NCI-H128 (cell line): ENCODE data around the gene DDX3X.
A peak's percentile ranks its signal among the peaks of the same experiment; 100 is the strongest.
"Not testable (repeated sequence)": the region's sequence is repeated elsewhere in the genome, so short reads cannot be mapped to it uniquely, and the experiment has no call there.

Source experiments
- DNase-seq: peaks from one replicate; lab custom pipeline; 2025; ENCODE audit not compliant: unreplicated experiment; lab: John Stamatoyannopoulos, UW

The DDX3X gene

DNA sequence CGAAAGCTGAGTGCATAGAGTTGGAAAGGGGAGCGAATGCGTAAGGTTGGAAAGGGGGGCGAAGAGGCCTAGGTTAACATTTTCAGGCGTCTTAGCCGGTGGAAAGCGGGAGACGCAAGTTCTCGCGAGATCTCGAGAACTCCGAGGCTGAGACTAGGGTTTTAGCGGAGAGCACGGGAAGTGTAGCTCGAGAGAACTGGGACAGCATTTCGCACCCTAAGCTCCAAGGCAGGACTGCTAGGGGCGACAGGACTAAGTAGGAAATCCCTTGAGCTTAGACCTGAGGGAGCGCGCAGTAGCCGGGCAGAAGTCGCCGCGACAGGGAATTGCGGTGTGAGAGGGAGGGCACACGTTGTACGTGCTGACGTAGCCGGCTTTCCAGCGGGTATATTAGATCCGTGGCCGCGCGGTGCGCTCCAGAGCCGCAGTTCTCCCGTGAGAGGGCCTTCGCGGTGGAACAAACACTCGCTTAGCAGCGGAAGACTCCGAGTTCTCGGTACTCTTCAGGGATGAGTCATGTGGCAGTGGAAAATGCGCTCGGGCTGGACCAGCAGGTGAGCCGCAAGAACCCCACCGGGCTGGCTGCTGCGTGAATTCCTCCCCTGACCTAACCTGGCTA is at the start of gene DDX3X:
Gene DDX3X, plus strand, starts transcription at position 419 of the 619 bp plus-strand sequence. Its CDS starts 91 bp downstream, at position 510.
- peak; percentile 78 for DNase-seq

DNA sequence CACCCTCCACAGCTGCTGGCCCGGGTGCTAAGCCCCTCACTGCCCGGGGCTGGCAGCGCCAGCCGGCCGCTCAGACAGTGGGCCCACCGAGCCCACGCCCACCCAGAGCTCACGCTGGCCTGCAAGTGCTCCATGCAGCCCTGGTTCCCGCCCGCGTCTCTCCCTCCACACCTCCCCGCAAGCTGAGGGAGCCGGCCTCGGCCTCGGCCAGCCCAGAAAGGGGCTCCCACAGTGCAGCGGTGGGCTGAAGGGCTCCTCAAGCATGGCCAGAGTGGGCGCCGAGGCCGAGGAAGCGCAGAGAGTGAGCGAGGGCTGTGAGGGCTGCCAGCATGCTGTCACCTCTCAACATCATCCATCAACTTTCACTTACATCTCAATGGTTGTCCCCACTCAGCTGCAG is 48.0 kb upstream of the DDX3X start:
- not testable (repeated sequence) for DNase-seq

DNA sequence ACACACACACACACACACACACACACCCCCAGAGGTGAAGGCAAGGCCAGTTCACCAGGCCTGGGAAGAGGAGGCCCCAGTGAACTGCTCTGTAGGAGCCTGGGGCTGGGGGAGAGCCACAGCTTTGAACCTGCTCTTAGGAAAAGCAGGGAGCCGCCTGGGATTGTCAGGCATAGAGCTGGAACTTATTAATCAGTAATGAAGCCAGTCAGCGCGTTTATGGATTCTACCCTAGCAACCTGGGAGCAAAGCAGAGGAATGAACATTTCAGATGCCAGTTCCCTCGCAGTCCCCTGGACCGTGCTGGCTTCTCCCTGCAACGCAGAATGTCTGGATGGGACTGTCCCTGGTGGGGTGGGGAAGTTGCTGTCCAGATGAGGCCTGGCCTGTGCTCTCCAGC is 45.3 kb upstream of the DDX3X start:
- DNase-seq = no peak

DNA sequence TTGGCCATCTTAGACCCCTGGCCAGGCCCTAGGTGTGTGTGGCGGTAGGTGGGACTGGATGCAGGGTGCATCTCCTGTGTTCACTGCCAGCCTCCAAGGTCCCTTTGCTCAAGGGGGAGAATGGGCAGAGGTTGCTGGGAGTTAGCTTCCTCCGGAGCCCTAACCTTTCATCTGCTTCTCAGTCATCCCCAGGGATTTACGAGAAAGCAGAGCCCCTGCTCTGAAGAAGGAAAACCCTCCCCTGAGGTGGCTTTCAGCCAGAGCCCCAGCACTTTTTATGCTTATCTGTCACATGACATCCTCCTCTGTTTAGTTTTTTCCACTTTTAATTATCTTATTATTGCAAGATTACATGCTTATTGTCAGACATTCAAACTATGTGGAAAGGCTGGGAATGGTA is 44.9 kb upstream of the DDX3X start:
- no peak for DNase-seq

DNA sequence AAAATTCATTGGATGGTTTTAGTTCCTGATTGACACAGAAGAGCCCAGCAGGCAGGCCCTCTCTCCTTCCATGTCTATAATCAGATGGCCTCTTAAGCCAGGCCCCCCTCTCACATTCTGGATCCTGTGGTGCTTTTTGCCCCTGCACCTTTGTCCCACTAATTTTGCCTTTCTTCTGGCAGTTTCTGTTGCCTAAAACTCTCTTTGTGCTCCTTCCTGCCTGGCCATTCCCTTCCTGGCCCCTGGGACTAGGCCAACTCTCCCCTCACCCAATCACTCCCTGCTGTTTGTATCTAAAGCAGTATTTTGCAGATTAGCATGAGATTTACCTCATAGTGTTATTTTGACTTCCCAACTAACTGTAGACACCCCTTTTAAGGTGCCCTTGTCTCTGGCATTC is 42.7 kb upstream of the DDX3X start:
- DNase-seq = no peak

DNA sequence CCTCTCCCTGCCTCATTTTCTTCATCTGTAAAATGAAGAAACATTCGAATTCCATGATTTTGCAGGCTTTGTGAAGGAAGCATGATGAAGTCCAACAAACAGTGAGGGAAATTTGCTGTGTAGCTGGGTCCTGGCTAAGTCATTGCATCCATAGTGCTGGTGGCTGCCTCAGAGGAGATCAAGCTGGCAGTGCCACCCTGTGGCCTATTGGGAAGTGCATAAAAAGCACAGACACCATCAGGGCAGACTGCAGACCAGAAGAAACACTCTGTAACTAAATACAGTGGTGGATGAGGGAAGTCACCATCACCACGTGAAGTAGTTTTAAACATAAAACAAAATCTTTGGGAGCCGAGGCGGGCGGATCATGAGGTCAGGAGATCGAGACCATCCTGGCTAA is 40.7 kb upstream of the DDX3X start:
- no peak for DNase-seq

DNA sequence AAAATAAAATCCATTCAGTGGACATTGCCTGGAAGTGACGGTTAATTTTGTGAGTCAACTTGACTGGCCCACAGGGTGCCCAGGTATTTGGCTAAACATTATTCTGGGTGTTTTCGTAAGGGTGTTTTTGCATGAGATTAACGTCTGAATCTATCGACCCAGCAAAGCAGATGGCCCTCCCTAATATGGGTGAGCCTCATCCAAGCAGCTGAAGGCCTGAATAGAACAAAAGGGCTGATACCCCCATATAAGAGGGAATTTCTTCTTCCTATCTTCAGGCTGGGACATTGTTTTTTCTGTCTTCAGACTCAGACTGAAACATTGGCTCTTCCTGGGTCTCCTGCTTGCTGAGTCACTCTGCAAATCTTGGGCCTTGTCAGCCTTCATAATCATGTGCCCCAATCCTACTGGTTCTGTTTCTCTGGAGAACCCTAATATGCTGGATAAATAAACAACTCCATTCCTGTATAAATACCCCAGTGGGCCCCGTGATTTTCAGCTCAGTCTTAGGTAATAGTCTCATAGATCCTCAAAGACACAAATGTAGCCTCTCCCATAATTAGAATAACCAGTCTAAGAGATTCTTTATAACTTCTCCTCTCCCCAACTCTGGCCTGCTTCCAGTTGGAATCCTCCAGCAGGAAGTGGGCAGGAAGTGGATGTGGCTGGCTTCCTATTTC is 33.1 kb upstream of the DDX3X start:
- DNase-seq = no peak

DNA sequence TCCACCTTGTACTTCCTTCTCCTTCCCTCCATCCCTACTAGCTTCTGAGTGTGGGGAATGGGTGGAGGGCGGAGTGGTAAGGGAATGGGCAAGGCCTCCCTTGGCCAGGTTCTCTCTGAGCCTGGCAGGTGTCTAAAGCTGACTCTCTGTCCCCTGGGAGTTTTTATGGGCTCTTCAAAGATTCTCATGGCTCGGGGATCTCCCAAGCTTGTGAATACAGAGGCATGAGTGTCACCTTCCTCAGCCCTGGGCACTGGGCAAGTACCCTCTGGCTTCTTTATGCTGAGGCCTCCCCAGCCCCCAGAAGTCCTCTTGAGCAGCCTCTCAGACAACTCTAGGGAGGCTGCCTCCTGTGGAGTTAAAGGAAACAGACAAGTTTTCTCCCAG is 32.5 kb upstream of the DDX3X start:
- no peak for DNase-seq

DNA sequence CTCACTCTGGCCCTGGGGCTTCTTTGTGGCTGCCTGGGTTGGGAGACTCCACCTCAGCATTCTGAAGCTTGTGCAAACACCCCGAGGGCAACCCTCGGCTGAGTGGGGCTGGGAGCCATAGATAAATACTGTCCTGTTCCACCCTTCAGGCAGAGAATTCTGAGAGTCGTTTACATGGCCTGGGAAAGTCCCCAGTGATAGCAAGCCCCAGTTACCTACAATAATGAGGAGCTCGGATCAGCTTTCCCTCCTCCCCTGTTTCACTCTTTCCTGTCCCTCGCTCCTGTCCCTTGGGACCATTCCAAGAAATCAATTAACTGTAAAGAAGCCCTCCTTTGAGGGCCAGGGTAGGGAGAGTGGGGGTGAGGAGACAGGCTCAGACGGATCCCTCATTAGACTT is 31.6 kb upstream of the DDX3X start:
- no peak for DNase-seq

DNA sequence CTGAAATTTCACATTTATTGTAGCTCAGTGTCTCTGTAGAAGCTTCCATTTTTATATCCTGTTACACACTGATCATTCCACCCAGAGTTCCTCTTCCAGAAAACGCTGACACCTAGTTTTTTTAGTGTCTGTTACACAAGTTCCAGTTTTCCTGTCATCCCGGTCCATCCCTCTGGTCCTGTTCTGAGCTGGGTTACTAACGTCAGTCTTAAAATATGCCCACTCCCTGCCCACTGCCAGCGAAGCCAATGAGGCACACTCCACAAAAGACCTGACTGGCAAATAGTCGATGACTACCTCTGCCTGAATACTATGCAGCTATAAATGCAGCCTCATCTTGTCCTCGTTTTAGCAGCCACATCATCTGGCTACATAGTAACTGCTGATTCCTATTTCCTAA is 30.9 kb upstream of the DDX3X start:
- DNase-seq = no peak

DNA sequence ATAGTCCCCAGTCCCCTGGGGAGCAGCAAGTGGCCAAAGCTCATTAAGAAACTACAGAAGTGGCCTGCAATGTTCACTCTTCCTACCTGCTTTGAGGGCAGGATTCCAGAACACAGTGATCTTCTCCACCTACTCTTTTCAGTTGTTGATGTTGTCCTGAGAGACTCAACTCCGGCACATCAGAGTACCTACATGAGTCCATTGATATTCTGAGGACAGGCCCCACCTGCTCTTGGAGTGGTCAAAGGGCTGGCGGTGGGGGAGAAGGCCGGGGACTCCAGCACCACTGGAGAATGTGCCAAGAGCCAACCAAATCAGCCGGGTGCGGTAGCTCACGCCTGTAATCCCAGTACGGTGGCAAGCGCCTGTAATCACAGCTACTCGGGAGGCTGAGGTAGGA is 29.8 kb upstream of the DDX3X start:
- DNase-seq = no peak

DNA sequence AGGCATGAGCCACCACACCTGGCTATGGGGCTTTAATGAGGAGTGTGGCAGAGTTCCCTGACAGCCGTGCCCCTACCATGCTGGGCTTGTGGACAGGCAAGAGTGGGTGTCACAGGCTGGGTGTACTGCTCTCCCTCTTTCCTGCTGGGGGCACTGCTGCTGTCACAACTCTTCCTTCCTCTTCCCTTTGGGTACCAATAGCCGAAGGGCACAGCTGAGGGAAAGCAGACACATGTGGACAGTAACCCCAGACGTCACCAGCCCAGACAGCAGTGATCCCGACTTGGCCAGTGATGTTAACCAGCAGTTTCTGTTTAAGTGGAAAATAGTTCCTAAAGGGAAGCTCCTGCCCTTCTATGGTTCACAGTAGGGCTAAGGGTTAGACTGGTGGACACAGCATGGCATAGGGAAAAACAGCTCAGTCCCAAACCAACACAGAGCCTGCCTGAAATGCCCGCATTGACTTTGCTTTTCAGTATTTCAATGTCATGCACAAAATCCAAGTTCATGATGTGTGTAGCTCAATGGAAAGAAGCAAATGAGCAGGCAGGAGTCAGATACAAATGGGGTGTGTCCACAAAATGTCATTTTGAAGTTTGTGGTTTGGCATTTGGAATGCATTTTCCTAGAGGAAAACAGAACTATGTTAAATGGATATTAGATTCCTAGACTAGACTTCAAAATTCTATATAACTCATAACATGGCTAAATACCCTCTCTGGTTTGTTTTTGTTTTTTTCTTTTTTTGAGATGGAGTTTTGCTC is 24.9 kb upstream of the DDX3X start:
- no peak for DNase-seq

DNA sequence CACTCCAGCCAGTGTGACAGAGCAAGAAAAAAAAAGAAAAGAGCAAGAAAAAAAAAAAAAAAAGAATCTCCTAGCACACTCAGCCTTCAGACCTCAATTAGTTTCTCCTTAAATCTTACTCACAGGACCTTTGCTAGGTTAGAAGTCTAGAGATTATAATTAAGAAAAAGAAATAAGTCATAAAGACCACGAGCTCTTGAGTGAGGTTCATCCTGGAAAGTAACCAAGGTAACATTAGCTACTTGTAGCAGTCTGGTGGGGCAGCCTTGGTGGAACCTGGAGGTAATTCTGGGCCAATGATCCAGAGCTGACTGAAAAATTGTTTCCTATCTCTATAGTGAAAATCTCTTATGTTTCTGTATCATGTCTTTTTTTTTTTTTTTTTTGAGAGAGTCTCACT is 21.2 kb upstream of the DDX3X start:
- no peak for DNase-seq

DNA sequence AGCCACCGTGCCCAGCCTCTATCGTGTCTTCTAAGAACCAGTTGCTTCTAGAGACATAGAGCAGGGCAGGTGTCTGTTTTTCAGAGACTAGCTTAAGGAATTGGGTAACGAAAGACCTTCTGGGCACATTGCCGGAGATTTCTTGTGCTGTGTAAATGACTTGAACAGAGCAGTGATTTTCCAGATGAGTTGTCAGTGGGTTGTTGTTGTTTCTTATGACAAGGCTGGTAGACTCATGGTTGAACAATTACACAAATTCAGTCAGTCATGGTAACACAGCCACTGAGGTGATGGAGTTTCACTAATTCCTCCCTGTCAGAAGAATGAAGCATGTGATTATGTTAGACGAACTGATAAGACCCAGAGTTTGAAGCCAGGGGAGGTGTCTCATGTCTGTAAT is 20.5 kb upstream of the DDX3X start:
- DNase-seq = no peak

DNA sequence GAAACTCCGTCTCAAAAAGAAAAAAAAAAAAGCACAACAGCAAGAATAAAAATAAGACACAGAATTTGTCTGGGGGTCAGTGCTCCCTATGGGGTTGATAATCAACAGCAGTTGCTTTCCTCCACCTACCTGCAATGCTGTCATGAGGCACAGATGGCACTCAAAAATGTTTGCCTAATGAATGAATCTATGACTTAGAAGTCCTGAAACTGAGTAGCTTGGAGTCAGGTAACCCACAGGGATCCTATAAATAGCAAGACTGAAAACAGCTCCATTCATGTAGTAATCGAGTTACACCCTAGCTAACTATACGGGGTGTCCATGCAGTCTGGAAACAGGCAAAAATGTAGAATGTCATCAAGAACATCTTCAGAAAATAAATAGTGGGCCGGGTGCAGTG is 19.8 kb upstream of the DDX3X start:
- no peak for DNase-seq

DNA sequence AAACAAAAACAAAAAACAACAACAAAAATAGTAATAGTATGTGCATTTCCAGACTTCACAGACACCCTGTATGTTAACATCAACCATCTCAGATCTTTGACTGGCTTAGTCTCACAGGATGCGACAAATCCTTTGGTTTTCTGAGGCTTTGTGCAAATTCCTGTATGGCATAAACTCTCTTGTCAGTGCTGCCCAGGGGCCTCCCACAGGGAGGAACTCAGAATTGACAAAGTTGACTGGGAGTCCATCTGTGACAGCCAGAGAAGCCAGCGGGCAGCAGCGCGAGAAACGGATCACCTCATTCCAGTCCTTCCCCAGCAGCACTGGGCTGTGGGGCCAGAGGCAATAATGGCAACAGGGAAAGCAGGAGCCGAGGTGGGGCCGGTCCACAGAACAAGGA is 19.1 kb upstream of the DDX3X start:
- no peak for DNase-seq

DNA sequence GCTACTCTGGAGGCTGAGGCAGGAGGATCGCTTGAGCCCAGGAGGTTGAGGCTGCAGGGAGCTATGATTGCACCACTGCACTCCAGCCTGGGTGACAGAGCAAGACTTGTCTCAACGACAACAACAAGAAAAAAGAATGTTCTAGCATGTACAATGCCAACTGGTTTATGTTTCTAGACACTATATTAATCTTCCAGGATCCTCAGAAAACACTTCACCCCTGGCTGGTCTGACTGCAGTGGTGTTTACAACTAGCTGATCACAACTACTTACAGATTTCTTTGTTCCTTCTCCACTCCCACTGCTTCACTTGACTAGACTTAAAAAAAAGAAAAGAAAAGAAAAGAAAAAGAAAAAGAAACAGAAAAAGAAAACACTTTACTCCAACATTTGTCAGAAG is 17.7 kb upstream of the DDX3X start:
- not testable (repeated sequence) for DNase-seq

DNA sequence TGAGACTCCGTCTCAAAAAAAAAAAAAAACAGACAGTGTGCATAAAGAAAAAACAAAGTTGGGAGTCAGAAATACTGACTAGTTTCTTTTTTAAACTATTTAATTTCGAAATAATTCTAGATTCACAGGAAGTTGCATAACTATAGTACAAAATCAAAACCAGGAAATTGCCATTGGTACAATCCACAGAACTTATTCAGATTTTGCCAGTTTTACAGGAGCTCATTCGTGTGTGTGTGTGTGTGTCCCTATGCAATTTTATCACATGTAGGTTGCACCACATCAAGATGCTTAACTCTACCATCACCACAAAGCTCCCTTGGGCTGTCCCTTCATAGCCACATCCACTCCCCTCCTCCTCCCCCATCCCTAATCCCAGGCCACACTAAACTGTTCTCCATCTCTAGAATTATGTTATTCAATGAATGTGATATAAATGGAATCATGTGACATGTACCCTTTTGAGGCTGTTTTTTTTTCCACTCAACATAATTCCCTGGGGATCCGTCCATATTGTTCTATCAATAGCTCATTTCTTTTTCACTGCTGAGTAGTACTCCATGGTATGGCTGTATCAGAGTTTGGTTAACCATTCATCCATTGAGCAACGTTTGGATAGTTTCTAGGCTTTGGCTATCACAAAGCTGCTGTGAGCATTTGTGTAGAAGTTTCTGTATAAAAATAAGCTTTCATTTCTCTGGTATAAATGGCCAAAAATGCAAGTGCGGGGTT is 16.3 kb upstream of the DDX3X start:
- DNase-seq = no peak

DNA sequence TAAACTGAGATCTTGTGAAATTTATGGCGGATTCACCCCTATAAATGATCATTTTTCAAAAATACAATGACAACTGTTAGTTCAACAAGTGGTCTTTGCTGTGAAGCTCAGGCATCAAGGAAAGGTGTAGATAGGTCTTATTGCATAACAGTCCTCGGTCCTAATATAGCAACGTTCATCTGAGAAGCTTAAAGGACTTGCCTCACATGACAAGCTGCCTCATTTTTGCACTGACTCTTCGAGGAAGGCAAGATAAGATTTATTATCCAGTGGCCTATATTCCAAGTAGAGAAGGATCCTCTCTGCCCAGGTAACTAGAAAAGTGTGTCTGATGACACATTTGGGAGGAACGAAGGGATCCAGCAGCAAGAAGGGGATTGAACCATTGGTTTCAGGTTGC is 13.6 kb upstream of the DDX3X start:
- DNase-seq = no peak

DNA sequence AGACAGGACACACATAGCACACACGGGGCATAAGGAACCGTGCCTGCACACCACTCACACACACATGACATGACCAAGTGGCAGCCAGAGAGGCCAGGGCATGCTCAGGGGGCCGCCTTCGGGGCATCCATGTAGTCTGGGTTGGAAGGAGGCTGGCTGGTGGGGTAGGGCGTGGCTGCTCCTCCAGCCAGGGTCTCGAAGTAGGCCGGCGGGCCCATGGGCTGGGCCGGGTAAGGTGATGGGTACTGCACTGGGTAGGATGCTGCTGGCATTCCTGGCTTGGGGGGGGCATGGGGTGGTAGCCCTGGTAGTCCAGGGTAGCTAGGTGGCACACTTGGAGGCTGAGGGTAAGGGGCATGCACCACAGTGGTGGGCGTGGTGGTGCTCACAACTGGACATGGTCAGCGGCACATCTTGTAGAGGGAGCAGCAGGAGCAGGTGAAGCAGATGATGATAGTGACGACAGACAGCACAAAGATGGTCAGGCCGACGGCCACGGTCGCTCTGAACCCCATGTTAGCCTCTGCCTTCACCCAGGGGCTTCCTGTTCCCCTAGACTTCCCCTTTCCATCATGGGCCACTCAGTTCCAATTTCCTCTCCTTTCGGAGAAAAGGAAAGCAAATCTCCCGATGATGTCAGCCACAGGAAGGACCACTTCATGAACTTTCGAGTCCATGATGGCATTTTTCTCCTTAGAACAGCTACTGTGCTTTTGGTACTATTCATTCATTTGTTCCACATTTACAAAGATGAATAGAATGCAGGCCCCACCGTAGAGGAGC is 10.9 kb upstream of the DDX3X start:
- no peak for DNase-seq

DNA sequence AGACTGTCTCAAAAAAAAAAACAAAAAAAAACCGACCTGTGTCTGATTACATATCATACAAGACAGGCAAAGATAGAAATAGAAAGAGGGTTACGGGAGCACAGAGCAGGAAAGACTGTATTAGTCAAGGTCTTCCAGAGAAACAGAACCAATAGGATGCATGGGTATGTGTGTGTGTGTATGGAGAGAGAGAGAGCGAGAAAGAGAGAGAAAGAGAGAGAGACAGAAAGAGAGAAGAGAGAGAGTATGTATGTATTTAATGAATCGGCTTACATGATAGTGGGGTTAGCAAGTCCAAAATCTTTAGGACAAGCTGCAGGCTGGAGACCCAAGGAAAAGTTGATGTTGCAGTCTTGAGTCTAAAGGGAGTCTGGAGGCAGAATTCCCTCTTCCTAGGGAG is 7.5 kb upstream of the DDX3X start:
- no peak for DNase-seq
